HCT116 (cell line): Measurements from ENCODE around the gene ARNT2. TPM values are rescaled to one million over a fixed set of nuclear protein-coding genes. Genes with fewer than 3 reads are reported as not detected.

ENCODE experiments used
- ATAC-seq: fragments of 200-7000 bp; cut with Tn5 transposase; 2 replicates; pipeline ENCODE4 v1.9.1; 2020; ENCODE audit warnings: mild to moderate bottlenecking, moderate library complexity
- BruUV-seq: library from RNA; stranded (reverse); fragments of 400-500 nt; replicated peaks from 2 replicates; lab custom pipeline; 2021; lab: Mats Ljungman, UMichigan
- CTCF ChIA-PET: fragments of 300-600 bp; sonication (Branson Sonifier 250); formaldehyde crosslinking; loops from one replicate; lab custom pipeline; 2021; ENCODE audit warnings: antibody characterized with exemption; lab: Charles Lee
- POLR2A ChIA-PET: fragments of 300-600, 350-600 bp; sonication (Branson Sonifier 250); formaldehyde crosslinking; loops from one replicate; lab custom pipeline; 2021; ENCODE audit warnings: antibody characterized with exemption; lab: Charles Lee
- RAD21 ChIA-PET, 2 experiments: fragments of 300-600 bp; sonication (Branson Sonifier 250); formaldehyde crosslinking; loops; one replicate each; lab custom pipeline; 2023; ENCODE audit warnings: low total read pairs in 2 of 2; ENCODE audit not compliant: uncharacterized antibody in 2 of 2, unreplicated experiment in 2 of 2, low non-redundant PET in 1 of 2; lab: Charles Lee
- DNase-seq: peaks from one replicate; pipeline ENCODE4 v3.0.0-alpha.2; 2010; ENCODE audit warnings: low read depth, low spot score
- H2AFZ ChIP-seq: fragments of 200-600 bp; shearing (Covaris generic), sonication (generic); 2 replicates; pipeline ENCODE4 v1.6.1; 2017; ENCODE audit warnings: low read depth, mixed run types, mixed read lengths, antibody characterized with exemption, low read length; ENCODE audit not compliant: poor library complexity, severe bottlenecking
- H3K27ac ChIP-seq: 2 replicates; pipeline ENCODE4 v1.5.1; 2012; ENCODE audit warnings: low read depth, low read length
- H3K27me3 ChIP-seq: fragments of 200-600 bp; sonication (generic); 2 replicates; pipeline ENCODE4 v1.6.1; 2016; ENCODE audit warnings: mixed run types, low read length, mixed read lengths; ENCODE audit not compliant: insufficient read depth
- H3K36me3 ChIP-seq, 2 experiments: fragments of 200-500 bp in 1 of 2; fragments of 200-600 bp in 1 of 2; sonication (Bioruptor generic) in 1 of 2; sonication (generic) in 1 of 2; 2 replicates each; pipeline versions ENCODE4 v1.5.1 to v1.6.1; 2014 to 2016; ENCODE audit warnings: low read length in 2 of 2, inconsistent platforms in 1 of 2, mixed read lengths in 1 of 2, mixed run types in 1 of 2; ENCODE audit not compliant: insufficient read depth in 2 of 2, control insufficient read depth in 1 of 2
- H3K4me1 ChIP-seq, 2 experiments: fragments of 200-600 bp in 1 of 2; sonication (generic) in 1 of 2; 2 replicates each; pipeline versions ENCODE4 v1.5.1 to v1.6.1; 2012 to 2017; ENCODE audit warnings: low read length in 2 of 2, inconsistent platforms in 1 of 2, mild to moderate bottlenecking in 1 of 2, mixed read lengths in 1 of 2, mixed run types in 1 of 2, moderate library complexity in 1 of 2; ENCODE audit not compliant: insufficient read depth in 2 of 2, control insufficient read depth in 1 of 2
- H3K4me2 ChIP-seq: fragments of 200-600 bp; sonication (generic); 2 replicates; pipeline ENCODE4 v1.6.1; 2017; ENCODE audit warnings: mixed run types, low read length, mixed read lengths
- H3K4me3 ChIP-seq, 2 experiments: fragments of 200-600 bp in 1 of 2; sonication (generic) in 1 of 2; replicated peaks in 1 of 2; 2 replicates each; pipeline ENCODE4 v1.5.1; 2011 to 2016; ENCODE audit warnings: low read length in 2 of 2, control low read depth in 1 of 2, low read depth in 1 of 2, mild to moderate bottlenecking in 1 of 2, mixed read lengths in 1 of 2, mixed run types in 1 of 2
- H3K79me2 ChIP-seq: fragments of 200-600 bp; sonication (generic); 2 replicates; pipeline ENCODE4 v1.6.1; 2017; ENCODE audit warnings: mild to moderate bottlenecking, mixed run types, low read length, moderate library complexity, mixed read lengths; ENCODE audit not compliant: insufficient read depth
- H3K9ac ChIP-seq: fragments of 200-600 bp; sonication (generic); 2 replicates; pipeline ENCODE4 v1.6.1; 2016; ENCODE audit warnings: low read length, mixed read lengths
- H3K9me2 ChIP-seq: fragments of 200-600 bp; sonication (generic), shearing (Covaris generic); 2 replicates; pipeline ENCODE4 v1.6.1; 2017; ENCODE audit warnings: mixed run types, mild to moderate bottlenecking, moderate library complexity; ENCODE audit not compliant: insufficient read depth
- H3K9me3 ChIP-seq, 2 experiments: fragments of 200-500 bp in 1 of 2; fragments of 200-600 bp in 1 of 2; sonication (Bioruptor generic) in 1 of 2; sonication (generic) in 1 of 2; 2 replicates each; pipeline ENCODE4 v1.6.1; 2014 to 2017; ENCODE audit warnings: low read length in 2 of 2, mixed read lengths in 2 of 2, inconsistent platforms in 1 of 2, low read depth in 1 of 2, mild to moderate bottlenecking in 1 of 2, mixed run types in 1 of 2, moderate library complexity in 1 of 2; ENCODE audit not compliant: control insufficient read depth in 1 of 2, insufficient read depth in 1 of 2
- H4K20me1 ChIP-seq: fragments of 200-600 bp; sonication (generic), shearing (Covaris generic); 2 replicates; pipeline ENCODE4 v1.6.1; 2017; ENCODE audit warnings: mixed run types, mild to moderate bottlenecking, moderate library complexity; ENCODE audit not compliant: insufficient read depth
- EZH2 ChIP-seq: fragments of 200-600 bp; sonication (generic); IDR thresholded peaks from 2 replicates; pipeline ENCODE4 v1.6.1; 2017; ENCODE audit warnings: antibody characterized with exemption, mixed run types
- FOSL1 ChIP-seq: IDR thresholded peaks from 2 replicates; pipeline ENCODE4 v1.6.1; 2012; ENCODE audit warnings: low read depth
- JUND ChIP-seq: IDR thresholded peaks from 2 replicates; pipeline ENCODE4 v1.6.1; 2012
- POLR2AphosphoS5 ChIP-seq: IDR thresholded peaks from 2 replicates; pipeline ENCODE4 v1.6.1; 2011; ENCODE audit warnings: mild to moderate bottlenecking, low read depth, low read length, moderate library complexity
- RAD21 ChIP-seq: IDR thresholded peaks from 2 replicates; pipeline ENCODE4 v1.6.1; 2012; ENCODE audit warnings: low read depth, mild to moderate bottlenecking
- SIN3A ChIP-seq: IDR thresholded peaks from 2 replicates; pipeline ENCODE4 v1.6.1; 2012; ENCODE audit warnings: low read depth
- SRF ChIP-seq: IDR thresholded peaks from 2 replicates; pipeline ENCODE4 v1.6.1; 2012; ENCODE audit warnings: low read depth
- TCF7L2 ChIP-seq: IDR thresholded peaks from 2 replicates; pipeline ENCODE4 v1.7.0; 2011; ENCODE audit warnings: borderline replicate concordance, inconsistent platforms; ENCODE audit not compliant: insufficient read depth, insufficient read length; ENCODE audit errors: extremely low read depth
- ZFX ChIP-seq: fragments of 450-650 bp; IDR thresholded peaks from 2 replicates; pipeline ENCODE4 v1.6.1; 2017
- intact Hi-C: fragments of 100-400 bp; cut with micrococcal nuclease; formaldehyde crosslinking; loops from 2 replicates; pipeline ENCODE4 v1.10.0; 2022
- total RNA-seq: library from RNA; stranded (reverse); gene quantifications from one replicate; pipeline ENCODE4 v1.2.1, GENCODE V29; 2021; ENCODE audit not compliant: unreplicated experiment
- TF ChIP-seq, protein P1 (sequence below), 3 experiments: fragments of 200-600 bp in 1 of 3; sonication (generic) in 1 of 3; IDR thresholded peaks in 2 of 3; conservative IDR thresholded peaks in 1 of 3; 2 replicates each; pipeline ENCODE4 v1.5.1; 2012 to 2017; ENCODE audit warnings: low read depth in 2 of 3, low read length in 2 of 3, antibody characterized with exemption in 1 of 3, borderline replicate concordance in 1 of 3, control low read depth in 1 of 3, mild to moderate bottlenecking in 1 of 3, mixed read lengths in 1 of 3, mixed run types in 1 of 3, moderate library complexity in 1 of 3; ENCODE audit not compliant: insufficient read depth in 1 of 3
- TF ChIP-seq, protein P2 (sequence below): IDR thresholded peaks from 2 replicates; pipeline ENCODE4 v1.6.1; 2012; ENCODE audit warnings: low read depth

Gene ARNT2
- total RNA-seq, 1 experiment from 2014 or later, result 3.0 TPM

DNA sequence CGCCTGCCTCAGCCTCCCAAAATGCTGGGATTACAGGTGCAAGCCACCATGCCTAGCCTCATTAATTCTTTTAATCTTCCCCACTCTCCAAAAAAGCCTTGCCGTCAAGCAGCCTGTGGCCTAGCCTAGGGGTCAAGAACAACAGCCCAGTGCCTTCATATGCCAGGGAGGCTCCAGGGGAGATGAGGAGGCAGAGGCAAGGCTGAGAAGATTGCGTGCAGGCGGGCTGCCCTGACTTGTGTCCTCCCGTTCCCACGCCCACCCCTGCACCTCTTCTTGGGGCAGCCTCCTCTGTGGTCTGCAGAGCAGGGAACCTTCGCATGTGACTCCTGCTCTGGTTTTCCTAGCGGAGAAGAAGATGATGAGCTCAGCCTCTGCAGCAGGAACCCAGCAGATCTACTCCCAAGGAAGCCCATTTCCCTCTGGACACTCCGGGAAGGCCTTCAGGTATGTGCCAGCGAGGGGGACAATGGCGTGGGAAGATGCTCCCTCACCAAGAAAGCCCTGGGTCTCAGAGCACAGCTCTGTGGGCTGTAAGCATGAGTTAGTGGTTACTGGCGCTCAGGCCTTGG, 172.4 kb downstream of the ARNT2 start:
- no peak overlapping the region for H3K4me2 ChIP-seq
- no peak overlapping the region for H3K27ac ChIP-seq
- no peaks in the 10 kb centered on the region for H3K79me2 ChIP-seq
- BruUV-seq, result no TSS peak
- H4K20me1 ChIP-seq, result no peaks in the 10 kb centered on the region
- CTCF ChIA-PET, result no interaction called here
- POLR2A ChIA-PET, result no interaction called here
- peaks cover 0 to 9% of the 10 kb centered on the region in 2 experiments; a peak in 2 of 4 replicates for H3K4me1 ChIP-seq
- H3K9me3 ChIP-seq, result no peaks in the 10 kb centered on the region
- ATAC-seq, result no peak
- H3K9me2 ChIP-seq, result no peaks in the 10 kb centered on the region
- intact Hi-C loops, result no loop called here
- TF ChIP-seq ZFX (no peak), SIN3A (no peak), FOSL1 (no peak), EZH2 (no peak), JUND (no peak), POLR2AphosphoS5 (no peak), TCF7L2 (no peak), SRF (no peak), RAD21 (no peak)
- TF ChIP-seq, protein P1, sequence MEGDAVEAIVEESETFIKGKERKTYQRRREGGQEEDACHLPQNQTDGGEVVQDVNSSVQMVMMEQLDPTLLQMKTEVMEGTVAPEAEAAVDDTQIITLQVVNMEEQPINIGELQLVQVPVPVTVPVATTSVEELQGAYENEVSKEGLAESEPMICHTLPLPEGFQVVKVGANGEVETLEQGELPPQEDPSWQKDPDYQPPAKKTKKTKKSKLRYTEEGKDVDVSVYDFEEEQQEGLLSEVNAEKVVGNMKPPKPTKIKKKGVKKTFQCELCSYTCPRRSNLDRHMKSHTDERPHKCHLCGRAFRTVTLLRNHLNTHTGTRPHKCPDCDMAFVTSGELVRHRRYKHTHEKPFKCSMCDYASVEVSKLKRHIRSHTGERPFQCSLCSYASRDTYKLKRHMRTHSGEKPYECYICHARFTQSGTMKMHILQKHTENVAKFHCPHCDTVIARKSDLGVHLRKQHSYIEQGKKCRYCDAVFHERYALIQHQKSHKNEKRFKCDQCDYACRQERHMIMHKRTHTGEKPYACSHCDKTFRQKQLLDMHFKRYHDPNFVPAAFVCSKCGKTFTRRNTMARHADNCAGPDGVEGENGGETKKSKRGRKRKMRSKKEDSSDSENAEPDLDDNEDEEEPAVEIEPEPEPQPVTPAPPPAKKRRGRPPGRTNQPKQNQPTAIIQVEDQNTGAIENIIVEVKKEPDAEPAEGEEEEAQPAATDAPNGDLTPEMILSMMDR (IDR thresholded peaks at IDR 0.05 in 2 of 3, conservative IDR thresholded peaks at IDR 0.05 in 1 of 3; ENCODE audit: borderline replicate concordance in 1 of 3, insufficient read depth in 1 of 3, low read depth in 2 of 3, low read length in 2 of 3), result no peak
- TF ChIP-seq, protein P2, sequence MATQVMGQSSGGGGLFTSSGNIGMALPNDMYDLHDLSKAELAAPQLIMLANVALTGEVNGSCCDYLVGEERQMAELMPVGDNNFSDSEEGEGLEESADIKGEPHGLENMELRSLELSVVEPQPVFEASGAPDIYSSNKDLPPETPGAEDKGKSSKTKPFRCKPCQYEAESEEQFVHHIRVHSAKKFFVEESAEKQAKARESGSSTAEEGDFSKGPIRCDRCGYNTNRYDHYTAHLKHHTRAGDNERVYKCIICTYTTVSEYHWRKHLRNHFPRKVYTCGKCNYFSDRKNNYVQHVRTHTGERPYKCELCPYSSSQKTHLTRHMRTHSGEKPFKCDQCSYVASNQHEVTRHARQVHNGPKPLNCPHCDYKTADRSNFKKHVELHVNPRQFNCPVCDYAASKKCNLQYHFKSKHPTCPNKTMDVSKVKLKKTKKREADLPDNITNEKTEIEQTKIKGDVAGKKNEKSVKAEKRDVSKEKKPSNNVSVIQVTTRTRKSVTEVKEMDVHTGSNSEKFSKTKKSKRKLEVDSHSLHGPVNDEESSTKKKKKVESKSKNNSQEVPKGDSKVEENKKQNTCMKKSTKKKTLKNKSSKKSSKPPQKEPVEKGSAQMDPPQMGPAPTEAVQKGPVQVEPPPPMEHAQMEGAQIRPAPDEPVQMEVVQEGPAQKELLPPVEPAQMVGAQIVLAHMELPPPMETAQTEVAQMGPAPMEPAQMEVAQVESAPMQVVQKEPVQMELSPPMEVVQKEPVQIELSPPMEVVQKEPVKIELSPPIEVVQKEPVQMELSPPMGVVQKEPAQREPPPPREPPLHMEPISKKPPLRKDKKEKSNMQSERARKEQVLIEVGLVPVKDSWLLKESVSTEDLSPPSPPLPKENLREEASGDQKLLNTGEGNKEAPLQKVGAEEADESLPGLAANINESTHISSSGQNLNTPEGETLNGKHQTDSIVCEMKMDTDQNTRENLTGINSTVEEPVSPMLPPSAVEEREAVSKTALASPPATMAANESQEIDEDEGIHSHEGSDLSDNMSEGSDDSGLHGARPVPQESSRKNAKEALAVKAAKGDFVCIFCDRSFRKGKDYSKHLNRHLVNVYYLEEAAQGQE, result no peak
- no peaks in the 10 kb centered on the region for H3K27me3 ChIP-seq
- no peak overlapping the region for H2AFZ ChIP-seq
- RAD21 ChIA-PET, result no interaction called here
- no peak for DNase-seq
- H3K36me3 ChIP-seq, result no peaks in the 10 kb centered on the region
- no peak overlapping the region for H3K4me3 ChIP-seq
- no peak overlapping the region for H3K9ac ChIP-seq
